WTC11 (cell line): Measurements from ENCODE around the gene STX2. TPM values are rescaled to one million over a fixed set of nuclear protein-coding genes. Genes with fewer than 3 reads are reported as not detected.
A peak's percentile ranks its signal among the peaks of the same experiment; 100 is the strongest.
"Not testable (repeated sequence)": the region's sequence is repeated elsewhere in the genome, so short reads cannot be mapped to it uniquely, and the experiment has no call there.

Experiments
- ATAC-seq: fragments of 200-7000 bp; cut with Tn5 transposase; 2 replicates; pipeline ENCODE4 v1.10.0; 2021; ENCODE audit warnings: mild to moderate bottlenecking, moderate library complexity
- CTCF ChIA-PET: fragments of 300-600 bp; sonication (Branson Sonifier 250); formaldehyde crosslinking; loops from one replicate; lab custom pipeline; 2021; ENCODE audit warnings: antibody characterized with exemption; lab: Charles Lee
- POLR2A ChIA-PET: fragments of 350-600 bp; sonication (Branson Sonifier 250); formaldehyde crosslinking; loops from one replicate; lab custom pipeline; 2021; ENCODE audit warnings: antibody characterized with exemption; lab: Charles Lee
- DNase-seq: peaks from one replicate; pipeline ENCODE4 v3.0.0; 2021; ENCODE audit warnings: low spot score
- H3K27ac Mint-ChIP-seq: 2 replicates; pipeline ENCODE4 v1.8.0; 2021; ENCODE audit warnings: mixed read lengths
- H3K27me3 Mint-ChIP-seq: 2 replicates; pipeline ENCODE4 v1.8.0; 2021; ENCODE audit warnings: low read depth, mild to moderate bottlenecking, moderate library complexity, mixed read lengths
- H3K36me3 Mint-ChIP-seq: 2 replicates; pipeline ENCODE4 v1.8.0; 2021; ENCODE audit warnings: mixed read lengths
- H3K4me1 Mint-ChIP-seq: 2 replicates; pipeline ENCODE4 v1.8.0; 2022; ENCODE audit warnings: mixed read lengths
- H3K4me3 Mint-ChIP-seq: 2 replicates; pipeline ENCODE4 v1.8.0; 2021; ENCODE audit warnings: mild to moderate bottlenecking, moderate library complexity, mixed read lengths
- H3K9me3 Mint-ChIP-seq: 2 replicates; pipeline ENCODE4 v1.8.0; 2021; ENCODE audit warnings: mixed read lengths
- FOXK1 ChIP-seq: sonication (generic); formaldehyde crosslinking; IDR thresholded peaks from 2 replicates; pipeline ENCODE4 v1.8.0; 2022; ENCODE audit warnings: mild to moderate bottlenecking, moderate library complexity, missing genetic modification reagents
- GABPB1 ChIP-seq: sonication (generic); formaldehyde crosslinking; IDR thresholded peaks from 2 replicates; pipeline ENCODE4 v1.8.1; 2023; ENCODE audit warnings: mild to moderate bottlenecking, missing genetic modification reagents
- KAT7 ChIP-seq: sonication (generic); formaldehyde crosslinking; IDR thresholded peaks from 2 replicates; pipeline ENCODE4 v1.8.1; 2023; ENCODE audit warnings: missing genetic modification reagents, mild to moderate bottlenecking, borderline replicate concordance
- MYBL2 ChIP-seq: sonication (generic); formaldehyde crosslinking; IDR thresholded peaks from 2 replicates; pipeline ENCODE4 v1.8.1; 2023; ENCODE audit warnings: mild to moderate bottlenecking, moderate library complexity, missing genetic modification reagents
- PRRX2 ChIP-seq: fragments of 250-450 bp; sonication (Bioruptor Pico); IDR thresholded peaks from 2 replicates; pipeline ENCODE4 v1.8.0; 2021; ENCODE audit warnings: mild to moderate bottlenecking
- RELA ChIP-seq: sonication (generic); formaldehyde crosslinking; IDR thresholded peaks from 2 replicates; pipeline ENCODE4 v1.8.1; 2022; ENCODE audit warnings: missing genetic modification reagents, mild to moderate bottlenecking, borderline replicate concordance
- SOX15 ChIP-seq: fragments of 250-450 bp; sonication (Bioruptor Pico); IDR thresholded peaks from 2 replicates; pipeline ENCODE4 v1.9.0; 2021; ENCODE audit warnings: mild to moderate bottlenecking
- ZNF121 ChIP-seq: sonication (generic); formaldehyde crosslinking; IDR thresholded peaks from 2 replicates; pipeline ENCODE4 v1.8.0; 2023; ENCODE audit warnings: missing genetic modification reagents
- ZNF423 ChIP-seq: fragments of 250-450 bp; sonication (Bioruptor Pico); IDR thresholded peaks from 2 replicates; pipeline ENCODE4 v2.1.2; 2022; ENCODE audit warnings: mild to moderate bottlenecking, moderate library complexity
- ZNF671 ChIP-seq: fragments of 250-450 bp; sonication (Bioruptor Pico); IDR thresholded peaks from 2 replicates; pipeline ENCODE4 v1.8.0; 2021; ENCODE audit warnings: mild to moderate bottlenecking
- total RNA-seq: library from RNA; stranded (reverse); gene quantifications from 3 replicates; pipeline ENCODE4 v1.2.3, GENCODE V29; 2021
- TF ChIP-seq, protein P1 (sequence below): fragments of 250-450 bp; sonication (Bioruptor Pico); IDR thresholded peaks from 2 replicates; pipeline ENCODE4 v1.9.0; 2021; ENCODE audit warnings: mild to moderate bottlenecking
- TF ChIP-seq, protein P2 (sequence below): fragments of 250-450 bp; sonication (Bioruptor Pico); IDR thresholded peaks from 2 replicates; pipeline ENCODE4 v1.9.0; 2021; ENCODE audit warnings: mild to moderate bottlenecking, borderline replicate concordance
- TF ChIP-seq, protein P3 (sequence below): sonication (generic); formaldehyde crosslinking; IDR thresholded peaks from 2 replicates; pipeline ENCODE4 v1.8.0; 2022; ENCODE audit warnings: missing genetic modification reagents
- TF ChIP-seq, protein P4 (sequence below): sonication (generic); formaldehyde crosslinking; IDR thresholded peaks from 2 replicates; pipeline ENCODE4 v1.8.0; 2022; ENCODE audit warnings: mild to moderate bottlenecking, missing genetic modification reagents
- TF ChIP-seq, protein P5 (sequence below): fragments of 200-600 bp; IDR thresholded peaks from 2 replicates; pipeline ENCODE4 v1.8.0; 2022; ENCODE audit warnings: antibody characterized with exemption

STX2 gene
- total RNA-seq, 1 experiment from 2014 or later: 22.7 TPM

DNA sequence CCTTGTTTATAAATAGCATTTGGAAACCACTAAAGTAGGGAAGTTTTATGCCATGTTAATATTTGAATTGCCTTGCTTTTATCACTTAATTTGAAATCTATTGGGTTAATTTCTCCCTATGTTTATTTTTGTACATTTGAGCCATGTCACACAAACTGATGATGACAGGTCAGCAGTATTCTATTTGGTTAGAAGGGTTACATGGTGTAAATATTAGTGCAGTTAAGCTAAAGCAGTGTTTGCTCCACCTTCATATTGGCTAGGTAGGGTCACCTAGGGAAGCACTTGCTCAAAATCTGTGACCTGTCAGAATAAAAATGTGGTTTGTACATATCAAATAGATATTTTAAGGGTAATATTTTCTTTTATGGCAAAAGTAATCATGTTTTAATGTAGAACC is 37.2 kb upstream of the STX2 start (continued):
- TF ChIP-seq, protein P1, sequence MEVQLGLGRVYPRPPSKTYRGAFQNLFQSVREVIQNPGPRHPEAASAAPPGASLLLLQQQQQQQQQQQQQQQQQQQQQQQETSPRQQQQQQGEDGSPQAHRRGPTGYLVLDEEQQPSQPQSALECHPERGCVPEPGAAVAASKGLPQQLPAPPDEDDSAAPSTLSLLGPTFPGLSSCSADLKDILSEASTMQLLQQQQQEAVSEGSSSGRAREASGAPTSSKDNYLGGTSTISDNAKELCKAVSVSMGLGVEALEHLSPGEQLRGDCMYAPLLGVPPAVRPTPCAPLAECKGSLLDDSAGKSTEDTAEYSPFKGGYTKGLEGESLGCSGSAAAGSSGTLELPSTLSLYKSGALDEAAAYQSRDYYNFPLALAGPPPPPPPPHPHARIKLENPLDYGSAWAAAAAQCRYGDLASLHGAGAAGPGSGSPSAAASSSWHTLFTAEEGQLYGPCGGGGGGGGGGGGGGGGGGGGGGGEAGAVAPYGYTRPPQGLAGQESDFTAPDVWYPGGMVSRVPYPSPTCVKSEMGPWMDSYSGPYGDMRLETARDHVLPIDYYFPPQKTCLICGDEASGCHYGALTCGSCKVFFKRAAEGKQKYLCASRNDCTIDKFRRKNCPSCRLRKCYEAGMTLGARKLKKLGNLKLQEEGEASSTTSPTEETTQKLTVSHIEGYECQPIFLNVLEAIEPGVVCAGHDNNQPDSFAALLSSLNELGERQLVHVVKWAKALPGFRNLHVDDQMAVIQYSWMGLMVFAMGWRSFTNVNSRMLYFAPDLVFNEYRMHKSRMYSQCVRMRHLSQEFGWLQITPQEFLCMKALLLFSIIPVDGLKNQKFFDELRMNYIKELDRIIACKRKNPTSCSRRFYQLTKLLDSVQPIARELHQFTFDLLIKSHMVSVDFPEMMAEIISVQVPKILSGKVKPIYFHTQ (CRISPR knock-in tag): no peak
- TF ChIP-seq RELA (CRISPR knock-in tag) (no peak), KAT7 (CRISPR knock-in tag) (no peak), GABPB1 (CRISPR knock-in tag) (no peak), PRRX2 (CRISPR knock-in tag) (no peak)
- TF ChIP-seq, protein P2, sequence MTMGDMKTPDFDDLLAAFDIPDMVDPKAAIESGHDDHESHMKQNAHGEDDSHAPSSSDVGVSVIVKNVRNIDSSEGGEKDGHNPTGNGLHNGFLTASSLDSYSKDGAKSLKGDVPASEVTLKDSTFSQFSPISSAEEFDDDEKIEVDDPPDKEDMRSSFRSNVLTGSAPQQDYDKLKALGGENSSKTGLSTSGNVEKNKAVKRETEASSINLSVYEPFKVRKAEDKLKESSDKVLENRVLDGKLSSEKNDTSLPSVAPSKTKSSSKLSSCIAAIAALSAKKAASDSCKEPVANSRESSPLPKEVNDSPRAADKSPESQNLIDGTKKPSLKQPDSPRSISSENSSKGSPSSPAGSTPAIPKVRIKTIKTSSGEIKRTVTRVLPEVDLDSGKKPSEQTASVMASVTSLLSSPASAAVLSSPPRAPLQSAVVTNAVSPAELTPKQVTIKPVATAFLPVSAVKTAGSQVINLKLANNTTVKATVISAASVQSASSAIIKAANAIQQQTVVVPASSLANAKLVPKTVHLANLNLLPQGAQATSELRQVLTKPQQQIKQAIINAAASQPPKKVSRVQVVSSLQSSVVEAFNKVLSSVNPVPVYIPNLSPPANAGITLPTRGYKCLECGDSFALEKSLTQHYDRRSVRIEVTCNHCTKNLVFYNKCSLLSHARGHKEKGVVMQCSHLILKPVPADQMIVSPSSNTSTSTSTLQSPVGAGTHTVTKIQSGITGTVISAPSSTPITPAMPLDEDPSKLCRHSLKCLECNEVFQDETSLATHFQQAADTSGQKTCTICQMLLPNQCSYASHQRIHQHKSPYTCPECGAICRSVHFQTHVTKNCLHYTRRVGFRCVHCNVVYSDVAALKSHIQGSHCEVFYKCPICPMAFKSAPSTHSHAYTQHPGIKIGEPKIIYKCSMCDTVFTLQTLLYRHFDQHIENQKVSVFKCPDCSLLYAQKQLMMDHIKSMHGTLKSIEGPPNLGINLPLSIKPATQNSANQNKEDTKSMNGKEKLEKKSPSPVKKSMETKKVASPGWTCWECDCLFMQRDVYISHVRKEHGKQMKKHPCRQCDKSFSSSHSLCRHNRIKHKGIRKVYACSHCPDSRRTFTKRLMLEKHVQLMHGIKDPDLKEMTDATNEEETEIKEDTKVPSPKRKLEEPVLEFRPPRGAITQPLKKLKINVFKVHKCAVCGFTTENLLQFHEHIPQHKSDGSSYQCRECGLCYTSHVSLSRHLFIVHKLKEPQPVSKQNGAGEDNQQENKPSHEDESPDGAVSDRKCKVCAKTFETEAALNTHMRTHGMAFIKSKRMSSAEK: no peak
- TF ChIP-seq, protein P3, sequence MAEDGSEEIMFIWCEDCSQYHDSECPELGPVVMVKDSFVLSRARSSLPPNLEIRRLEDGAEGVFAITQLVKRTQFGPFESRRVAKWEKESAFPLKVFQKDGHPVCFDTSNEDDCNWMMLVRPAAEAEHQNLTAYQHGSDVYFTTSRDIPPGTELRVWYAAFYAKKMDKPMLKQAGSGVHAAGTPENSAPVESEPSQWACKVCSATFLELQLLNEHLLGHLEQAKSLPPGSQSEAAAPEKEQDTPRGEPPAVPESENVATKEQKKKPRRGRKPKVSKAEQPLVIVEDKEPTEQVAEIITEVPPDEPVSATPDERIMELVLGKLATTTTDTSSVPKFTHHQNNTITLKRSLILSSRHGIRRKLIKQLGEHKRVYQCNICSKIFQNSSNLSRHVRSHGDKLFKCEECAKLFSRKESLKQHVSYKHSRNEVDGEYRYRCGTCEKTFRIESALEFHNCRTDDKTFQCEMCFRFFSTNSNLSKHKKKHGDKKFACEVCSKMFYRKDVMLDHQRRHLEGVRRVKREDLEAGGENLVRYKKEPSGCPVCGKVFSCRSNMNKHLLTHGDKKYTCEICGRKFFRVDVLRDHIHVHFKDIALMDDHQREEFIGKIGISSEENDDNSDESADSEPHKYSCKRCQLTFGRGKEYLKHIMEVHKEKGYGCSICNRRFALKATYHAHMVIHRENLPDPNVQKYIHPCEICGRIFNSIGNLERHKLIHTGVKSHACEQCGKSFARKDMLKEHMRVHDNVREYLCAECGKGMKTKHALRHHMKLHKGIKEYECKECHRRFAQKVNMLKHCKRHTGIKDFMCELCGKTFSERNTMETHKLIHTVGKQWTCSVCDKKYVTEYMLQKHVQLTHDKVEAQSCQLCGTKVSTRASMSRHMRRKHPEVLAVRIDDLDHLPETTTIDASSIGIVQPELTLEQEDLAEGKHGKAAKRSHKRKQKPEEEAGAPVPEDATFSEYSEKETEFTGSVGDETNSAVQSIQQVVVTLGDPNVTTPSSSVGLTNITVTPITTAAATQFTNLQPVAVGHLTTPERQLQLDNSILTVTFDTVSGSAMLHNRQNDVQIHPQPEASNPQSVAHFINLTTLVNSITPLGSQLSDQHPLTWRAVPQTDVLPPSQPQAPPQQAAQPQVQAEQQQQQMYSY (CRISPR knock-in tag): no peak
- TF ChIP-seq, protein P4, sequence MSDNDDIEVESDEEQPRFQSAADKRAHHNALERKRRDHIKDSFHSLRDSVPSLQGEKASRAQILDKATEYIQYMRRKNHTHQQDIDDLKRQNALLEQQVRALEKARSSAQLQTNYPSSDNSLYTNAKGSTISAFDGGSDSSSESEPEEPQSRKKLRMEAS: no peak

DNA sequence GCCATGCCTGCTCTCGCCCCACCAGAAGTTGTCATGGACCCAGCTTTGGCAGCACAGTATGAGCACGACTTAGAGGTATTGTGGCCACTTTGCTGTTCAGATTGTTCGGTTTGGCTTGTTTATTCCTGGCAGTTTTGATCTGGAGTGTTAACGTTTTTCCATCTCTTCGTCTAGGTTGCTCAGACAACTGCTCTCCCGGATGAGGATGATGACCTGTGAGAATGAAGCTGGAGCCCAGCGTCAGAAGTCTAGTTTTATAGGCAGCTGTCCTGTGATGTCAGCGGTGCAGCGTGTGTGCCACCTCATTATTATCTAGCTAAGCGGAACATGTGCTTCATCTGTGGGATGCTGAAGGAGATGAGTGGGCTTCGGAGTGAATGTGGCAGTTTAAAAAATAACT is 36.7 kb upstream of the STX2 start:
- H3K4me1 Mint-ChIP-seq: peaks cover 72% of the 10 kb centered on the region
- peak overlapping the region; percentile 24 for H3K4me3 Mint-ChIP-seq

DNA sequence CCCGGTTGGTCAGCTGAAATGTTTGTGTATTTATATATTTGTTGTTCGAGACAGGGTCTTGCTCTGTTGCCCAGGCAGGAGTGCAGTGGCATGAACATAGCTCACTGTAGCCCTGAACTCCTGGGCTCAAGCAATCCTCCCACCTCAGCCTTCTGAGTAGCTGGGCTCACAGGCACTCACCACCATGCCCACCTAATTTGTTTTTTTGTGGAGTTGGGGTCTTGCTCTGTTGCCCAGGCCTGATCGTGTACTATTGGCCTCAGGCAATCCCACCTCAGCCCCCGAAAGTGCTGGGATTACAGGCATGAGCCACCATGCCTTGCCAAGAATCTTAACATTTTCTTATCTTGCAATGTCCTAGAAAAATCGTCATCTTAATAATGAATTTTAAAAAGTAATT is 36.1 kb upstream of the STX2 start:
- TF ChIP-seq ZNF121 (CRISPR knock-in tag) (peak; percentile 96), ZNF671 (CRISPR knock-in tag) (no peak), SOX15 (no peak), MYBL2 (CRISPR knock-in tag) (no peak), ZNF423 (CRISPR knock-in tag) (no peak), KAT7 (CRISPR knock-in tag) (no peak), FOXK1 (CRISPR knock-in tag) (no peak)
- TF ChIP-seq, protein P5, sequence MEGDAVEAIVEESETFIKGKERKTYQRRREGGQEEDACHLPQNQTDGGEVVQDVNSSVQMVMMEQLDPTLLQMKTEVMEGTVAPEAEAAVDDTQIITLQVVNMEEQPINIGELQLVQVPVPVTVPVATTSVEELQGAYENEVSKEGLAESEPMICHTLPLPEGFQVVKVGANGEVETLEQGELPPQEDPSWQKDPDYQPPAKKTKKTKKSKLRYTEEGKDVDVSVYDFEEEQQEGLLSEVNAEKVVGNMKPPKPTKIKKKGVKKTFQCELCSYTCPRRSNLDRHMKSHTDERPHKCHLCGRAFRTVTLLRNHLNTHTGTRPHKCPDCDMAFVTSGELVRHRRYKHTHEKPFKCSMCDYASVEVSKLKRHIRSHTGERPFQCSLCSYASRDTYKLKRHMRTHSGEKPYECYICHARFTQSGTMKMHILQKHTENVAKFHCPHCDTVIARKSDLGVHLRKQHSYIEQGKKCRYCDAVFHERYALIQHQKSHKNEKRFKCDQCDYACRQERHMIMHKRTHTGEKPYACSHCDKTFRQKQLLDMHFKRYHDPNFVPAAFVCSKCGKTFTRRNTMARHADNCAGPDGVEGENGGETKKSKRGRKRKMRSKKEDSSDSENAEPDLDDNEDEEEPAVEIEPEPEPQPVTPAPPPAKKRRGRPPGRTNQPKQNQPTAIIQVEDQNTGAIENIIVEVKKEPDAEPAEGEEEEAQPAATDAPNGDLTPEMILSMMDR: no peak
- DNase-seq (no peak), ATAC-seq (no peak)
- Mint-ChIP-seq H3K36me3 (peaks cover 53% of the 10 kb centered on the region), H3K27ac (no peak overlapping the region; the same call in 1 of the 2 replicates), H3K4me1 (peaks cover 76% of the 10 kb centered on the region), H3K27me3 (no peaks in the 10 kb centered on the region; the same call in 1 of the 2 replicates), H3K4me3 (peak overlapping the region; percentile 97; the same call in 1 of the 2 replicates), H3K9me3 (no peaks in the 10 kb centered on the region)
- POLR2A ChIA-PET: no interaction called here
- CTCF ChIA-PET: no interaction called here

More for the DNA sequence above, 36.7 kb upstream of the STX2 start:
- H3K9me3 Mint-ChIP-seq, DNase-seq, ATAC-seq, CTCF ChIA-PET, POLR2A ChIA-PET, H3K27me3 Mint-ChIP-seq: not testable (repeated sequence)
- peak overlapping the region; percentile 66 for H3K27ac Mint-ChIP-seq
- H3K36me3 Mint-ChIP-seq: peaks cover 53% of the 10 kb centered on the region
